NCI-H2081 (cell line): ENCODE results near the gene CDYL.
A peak's percentile ranks its signal among the peaks of the same experiment; 100 is the strongest.
"Not testable (repeated sequence)": the region's sequence is repeated elsewhere in the genome, so short reads cannot be mapped to it uniquely, and the experiment has no call there.

Experiments used
- DNase-seq, 2 experiments: peaks; one replicate each; lab custom pipeline; 2025; lab: John Stamatoyannopoulos, UW

Gene CDYL

DNA sequence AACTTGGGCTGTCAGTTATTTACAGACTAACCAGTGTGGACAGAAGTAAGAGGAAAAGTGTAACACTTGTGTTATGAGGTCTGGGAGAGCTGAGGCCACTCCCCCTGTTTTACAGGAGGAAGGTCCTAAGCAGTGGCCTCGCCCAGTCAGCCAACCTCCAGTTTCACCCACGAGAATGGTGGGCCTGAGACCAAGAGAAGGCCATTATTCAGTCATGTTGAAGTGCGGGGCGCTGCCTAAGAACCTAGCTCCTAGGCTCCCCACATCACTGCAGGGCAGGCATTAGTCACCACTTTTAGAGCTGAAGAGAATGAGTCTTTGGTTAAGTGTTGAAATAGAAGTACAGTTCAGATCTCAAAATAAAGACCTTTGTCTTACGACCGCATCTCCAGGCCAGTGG lies 27.9 kb downstream of the CDYL start:
- DNase-seq = no peak

DNA sequence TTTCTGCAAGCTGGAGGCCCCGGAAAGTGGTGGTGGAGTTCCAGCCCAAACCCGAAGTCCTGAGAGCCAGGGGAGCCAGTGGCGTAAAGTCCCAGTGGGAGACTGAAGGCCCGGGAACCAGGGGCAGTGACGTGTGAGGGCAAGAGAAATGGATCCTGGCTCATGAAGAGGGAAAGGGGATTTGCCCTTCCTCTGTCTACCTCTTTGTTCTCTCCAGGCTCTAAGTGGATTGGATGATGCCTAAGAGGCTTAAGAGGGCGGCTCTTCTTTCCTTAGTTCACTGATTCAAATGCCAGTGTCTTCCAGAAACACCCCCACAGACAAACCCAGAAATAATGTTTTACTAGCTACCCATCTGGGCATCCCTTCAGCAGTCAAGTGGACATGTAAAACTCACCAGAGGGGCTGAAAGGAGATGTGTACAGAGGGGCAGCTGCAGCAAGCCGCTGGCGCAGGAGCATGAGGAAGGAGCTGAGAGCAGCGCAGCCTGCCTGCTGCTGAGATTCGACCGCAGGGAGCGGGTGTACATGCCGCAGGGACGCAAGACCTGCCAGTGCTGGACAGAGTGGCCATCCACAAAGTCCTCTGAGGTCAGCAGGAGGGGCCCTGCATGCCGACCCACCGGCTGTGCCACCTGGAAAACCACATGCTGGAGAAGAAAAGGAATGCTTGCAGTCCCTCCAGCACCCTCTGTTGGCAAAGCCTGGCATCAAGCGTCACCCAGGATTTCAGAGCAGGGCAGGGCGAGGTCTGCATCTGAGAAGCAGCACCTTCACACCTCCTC lies 29.5 kb downstream of the CDYL start:
- peak; percentile 46 to 65 for DNase-seq

DNA sequence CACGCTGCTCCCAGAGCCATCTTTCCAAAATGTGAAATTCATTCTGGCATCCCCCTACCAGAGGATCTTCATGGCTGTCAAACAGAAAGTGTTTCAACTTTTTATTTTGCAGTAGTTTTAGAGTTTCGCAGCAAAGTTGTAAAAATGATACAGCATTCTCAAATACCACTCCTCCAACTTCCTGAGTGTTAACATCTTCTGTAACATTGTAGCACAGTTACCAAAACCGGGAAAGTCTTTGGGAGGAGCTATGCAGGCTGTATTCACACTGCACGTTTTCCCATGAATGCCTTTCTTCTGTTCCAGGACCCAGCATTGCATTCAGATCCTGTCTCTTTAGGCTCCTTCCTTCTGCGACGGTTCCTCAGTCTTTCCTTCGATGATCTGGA lies 30.1 kb downstream of the CDYL start:
- no peak for DNase-seq

DNA sequence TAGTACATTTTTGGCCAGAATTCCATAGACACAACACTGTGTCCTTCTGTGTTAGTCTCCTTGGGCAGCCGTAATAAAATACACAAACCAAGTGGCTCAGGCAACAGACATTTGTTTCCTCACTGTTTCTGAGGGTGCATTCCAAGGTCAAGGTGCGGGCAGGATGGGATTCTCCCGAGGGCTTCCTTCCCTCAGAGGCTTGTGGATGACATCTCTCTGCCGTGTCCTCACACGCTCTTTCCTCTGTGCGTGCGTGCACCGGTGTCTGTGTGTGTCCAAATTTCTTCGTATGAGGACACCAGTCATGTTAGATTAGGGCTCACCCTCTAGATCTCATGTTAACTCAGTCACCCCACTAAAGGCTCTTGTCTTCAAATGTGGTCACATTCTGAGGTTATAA lies 30.6 kb downstream of the CDYL start:
- DNase-seq = no peak

DNA sequence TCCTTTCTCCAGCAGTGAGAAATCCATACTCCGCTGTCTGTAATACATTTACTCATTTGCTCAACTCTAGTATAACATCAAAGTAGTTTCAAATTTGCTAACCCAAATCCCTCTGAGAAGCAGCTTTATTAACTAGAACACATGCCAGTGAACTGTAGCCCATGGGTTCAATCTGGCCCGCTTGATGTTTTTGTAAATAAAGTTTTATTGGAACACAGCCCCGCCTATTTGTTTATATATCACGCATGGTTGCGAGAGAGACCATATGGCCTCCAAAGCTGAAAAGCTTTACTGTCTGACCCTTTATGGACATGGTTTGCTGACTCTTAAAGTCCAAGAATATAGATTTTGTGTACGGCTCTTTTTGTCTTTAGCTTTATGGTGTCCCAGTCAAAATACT lies 32.2 kb downstream of the CDYL start:
- DNase-seq = no peak

DNA sequence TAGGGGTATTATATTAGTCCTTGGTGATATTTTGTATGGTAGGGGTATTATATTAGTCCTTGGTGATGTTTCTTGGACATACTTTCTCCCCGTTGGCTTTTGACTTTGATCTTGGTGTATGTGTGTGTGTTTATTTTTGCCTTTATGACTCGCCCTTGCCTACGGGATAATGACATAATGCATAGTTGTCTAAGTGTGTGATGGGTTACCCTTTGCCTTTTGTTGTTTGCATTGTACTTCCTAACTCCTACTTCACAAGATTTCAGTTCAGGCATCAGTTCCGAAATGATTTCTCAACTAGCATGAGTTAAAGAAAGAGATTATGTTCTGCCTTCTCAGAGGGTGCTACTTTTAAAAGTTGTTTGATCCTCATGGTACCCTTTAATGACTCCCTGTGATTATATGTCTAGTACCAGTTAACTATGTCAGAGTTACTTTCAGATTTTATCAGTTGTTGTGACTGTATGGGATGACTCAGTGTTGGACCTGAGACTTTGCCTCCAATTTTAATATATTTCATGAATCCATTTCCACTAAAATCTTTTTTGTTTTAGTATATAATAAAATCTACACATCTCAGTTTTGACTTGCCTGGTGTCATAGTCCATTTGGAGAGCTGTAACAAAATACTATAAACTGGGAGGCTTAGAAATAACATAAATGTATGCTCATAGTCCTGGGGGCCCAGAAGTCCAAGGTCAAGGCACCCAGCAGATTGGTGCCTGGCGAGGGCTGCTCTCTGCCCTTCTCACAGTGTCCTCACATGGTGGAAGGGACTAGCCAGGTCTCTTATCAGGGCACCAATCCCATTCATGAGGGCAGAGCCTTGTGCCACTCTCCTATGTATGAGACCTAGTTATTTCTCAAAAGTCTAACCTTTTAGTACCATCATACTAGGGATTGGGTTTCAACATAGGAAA lies 34.1 kb downstream of the CDYL start:
- no peak for DNase-seq

DNA sequence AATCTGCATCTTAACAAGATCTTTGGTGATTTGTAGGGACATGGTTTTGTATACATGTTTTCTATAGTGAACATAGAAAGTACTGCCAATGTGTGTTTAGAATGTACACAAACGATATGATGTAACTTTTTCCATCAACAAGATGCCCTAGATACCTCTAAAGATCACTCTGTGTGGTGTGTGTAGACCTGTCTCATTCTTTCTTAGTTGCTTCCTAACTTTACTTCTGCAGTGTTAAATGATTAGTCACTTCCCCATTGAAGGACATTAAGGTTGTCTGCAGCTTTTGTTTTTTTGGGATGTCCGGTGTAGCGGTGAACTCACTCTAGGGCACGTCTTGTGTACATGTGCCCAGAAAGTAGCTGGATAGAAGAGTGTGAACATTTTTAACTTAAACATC lies 35.9 kb downstream of the CDYL start:
- no peak for DNase-seq

DNA sequence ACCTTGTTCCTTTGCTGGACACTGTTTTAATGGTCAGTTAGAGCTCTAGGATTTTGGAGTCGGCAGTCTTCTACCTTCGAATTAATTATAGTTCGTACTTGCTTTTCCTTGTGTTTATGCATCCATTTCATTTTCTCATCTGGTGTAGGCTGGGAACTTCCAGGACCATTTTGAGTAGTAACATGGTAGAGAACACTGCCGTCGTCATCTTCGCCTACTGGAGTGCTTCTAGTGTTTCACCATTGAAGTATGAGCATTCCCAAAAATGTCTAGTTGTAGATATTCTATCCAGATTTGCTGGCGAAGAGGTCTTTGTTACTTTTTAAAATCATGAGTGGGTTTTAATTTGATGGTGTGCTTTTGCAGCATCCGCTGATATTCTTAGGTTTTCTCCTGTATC lies 36.9 kb downstream of the CDYL start:
- DNase-seq = no peak

DNA sequence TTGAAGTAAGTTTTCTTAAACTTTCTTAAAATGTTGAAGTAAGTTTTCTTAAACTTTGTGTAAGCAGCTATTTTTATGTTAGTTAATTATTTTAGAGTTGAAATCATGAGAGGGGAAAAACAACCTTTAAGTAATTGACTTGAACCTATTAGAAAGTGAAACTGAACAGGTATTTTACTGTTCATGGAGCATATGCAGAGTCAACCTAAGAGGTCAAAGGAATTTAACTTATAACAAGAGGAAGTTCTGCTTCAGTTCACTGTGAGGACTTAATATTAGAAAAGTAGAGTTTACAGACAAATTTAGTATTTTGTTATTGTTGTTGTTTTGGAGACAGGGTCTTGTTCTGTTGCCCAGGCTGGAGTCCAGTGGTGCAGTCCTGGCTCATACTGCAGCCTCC lies 38.0 kb downstream of the CDYL start:
- no peak for DNase-seq

DNA sequence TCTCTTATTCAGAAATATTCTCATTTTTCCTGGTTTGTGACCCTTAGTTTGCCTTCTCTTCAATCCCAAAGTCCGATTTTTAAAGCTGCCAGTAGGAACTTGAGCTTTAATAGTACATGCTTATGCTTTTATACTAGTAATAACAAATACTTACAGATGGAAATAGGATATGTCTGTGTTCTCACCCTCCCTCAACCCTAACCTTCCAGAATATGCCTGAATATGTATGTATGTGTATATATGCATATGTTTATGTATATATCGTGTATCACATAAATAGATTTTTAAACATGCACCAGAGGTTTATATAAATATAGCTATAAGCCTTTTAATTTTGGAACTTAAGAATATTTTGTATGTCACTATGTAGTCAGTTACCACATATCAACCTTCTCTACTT lies 38.8 kb downstream of the CDYL start:
- no peak for DNase-seq

DNA sequence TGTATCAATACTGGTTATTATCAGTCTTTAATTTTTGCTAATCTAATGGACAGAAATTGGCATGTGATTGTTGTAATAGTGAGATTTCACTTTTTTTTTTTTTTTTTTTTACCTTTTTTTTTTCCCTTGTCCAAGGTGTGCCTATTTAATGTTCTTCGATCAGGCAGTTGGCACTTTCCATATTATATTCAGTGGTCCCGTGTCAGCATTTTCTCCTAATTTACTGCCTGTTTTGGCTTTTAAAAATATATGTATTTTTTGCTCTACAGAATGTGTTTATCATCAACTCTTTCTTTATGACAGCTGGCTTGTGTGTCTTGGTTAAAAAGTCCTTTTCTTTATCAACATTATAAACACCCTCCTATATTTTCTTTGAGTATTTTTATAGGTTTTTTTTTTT lies 39.4 kb downstream of the CDYL start:
- no peak for DNase-seq

DNA sequence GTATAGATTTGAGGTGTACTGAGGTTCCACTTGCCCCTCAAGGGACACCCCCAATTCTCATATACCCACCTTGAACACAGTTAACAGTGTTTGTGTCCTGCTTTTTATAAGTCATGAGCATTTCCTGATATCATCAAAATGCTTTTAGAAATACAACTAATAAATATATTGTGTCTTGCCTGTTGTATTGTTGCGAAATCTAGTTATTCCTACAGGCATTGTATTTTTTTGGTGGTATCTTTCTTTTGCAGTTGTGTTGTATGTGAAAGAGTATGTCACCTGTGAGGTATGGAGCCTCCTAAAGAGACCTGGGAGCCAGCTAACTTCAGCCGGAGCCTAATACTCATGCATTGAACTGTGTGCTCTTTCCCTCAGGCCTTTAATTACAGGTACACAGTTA lies 40.7 kb downstream of the CDYL start:
- no peak for DNase-seq

DNA sequence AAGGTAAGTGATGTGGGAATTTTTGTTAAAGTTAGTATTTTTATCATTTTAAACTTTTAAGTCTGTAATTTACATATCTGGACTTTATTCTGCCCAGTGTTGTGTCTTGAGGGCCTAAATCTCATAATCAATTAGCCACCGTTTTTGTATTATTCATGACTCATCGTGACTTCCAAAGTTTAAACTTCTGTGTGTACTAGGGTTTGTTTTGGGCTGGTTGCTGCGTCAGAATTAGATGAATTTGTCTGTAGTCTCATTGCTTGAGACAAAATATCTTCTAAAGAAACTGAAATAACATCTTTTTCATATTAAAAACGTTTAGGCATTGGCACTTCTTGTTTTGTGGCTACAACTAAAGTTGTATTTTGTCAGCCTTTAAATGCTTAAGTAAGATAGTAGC lies 41.3 kb downstream of the CDYL start:
- no peak for DNase-seq

DNA sequence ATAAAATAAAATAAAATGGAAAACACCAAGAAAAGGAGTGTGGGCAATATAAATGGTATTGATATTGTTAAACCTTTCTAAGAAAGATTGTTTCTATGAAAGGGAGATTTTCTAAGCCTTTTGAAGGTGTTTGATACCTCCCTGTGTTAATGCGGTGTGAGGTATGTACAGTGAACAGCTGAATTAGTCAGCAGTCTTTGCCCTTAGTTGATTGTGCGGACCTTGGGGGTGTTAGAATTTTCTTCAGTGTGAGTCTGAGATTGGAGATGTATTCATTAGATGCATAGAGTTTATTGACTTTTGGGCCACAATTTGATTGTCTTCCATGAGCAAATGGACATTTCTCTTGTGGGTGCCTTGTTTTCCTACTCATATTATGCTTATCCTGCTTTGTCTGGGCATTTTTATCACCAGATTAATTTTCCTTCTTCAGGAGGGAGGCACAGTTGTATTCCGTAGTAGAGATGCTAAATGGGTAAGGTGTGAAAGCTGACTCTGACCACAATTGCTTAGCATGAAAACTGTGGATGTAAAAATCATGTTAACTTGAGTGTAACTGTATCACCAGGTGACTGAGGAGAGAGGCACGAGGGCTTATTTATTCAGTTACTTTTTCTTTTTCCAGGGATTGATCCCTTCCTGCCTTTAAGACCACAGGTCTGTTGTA lies 42.2 kb downstream of the CDYL start:
- DNase-seq = no peak

DNA sequence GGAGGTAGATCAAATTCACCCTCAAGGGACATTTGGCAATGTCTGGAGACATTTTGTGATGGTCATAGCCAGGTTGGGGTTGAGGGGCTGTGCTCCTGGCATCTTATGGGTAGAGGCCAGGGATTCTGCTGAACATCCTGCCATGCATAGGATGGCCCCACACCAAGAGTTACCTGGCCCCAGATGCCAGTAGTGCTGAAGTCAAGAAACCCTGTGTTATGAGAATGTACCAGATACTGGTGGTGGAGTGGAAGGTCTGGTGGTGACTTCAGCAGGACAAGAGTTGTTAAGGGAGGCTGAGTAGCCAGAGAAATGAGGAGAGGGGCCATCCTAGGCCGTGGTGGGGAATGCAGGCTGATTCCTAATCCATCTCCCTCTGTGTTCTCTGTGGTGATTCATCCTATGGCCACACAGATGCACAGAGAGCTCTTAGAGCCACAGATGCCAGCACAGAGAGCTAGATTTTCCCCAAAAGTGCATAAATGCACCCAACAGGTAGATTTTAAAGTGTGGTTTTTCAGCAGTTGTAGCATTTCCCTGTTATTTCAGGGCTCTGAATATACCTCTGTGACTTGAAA lies 43.6 kb downstream of the CDYL start:
- DNase-seq = no peak

DNA sequence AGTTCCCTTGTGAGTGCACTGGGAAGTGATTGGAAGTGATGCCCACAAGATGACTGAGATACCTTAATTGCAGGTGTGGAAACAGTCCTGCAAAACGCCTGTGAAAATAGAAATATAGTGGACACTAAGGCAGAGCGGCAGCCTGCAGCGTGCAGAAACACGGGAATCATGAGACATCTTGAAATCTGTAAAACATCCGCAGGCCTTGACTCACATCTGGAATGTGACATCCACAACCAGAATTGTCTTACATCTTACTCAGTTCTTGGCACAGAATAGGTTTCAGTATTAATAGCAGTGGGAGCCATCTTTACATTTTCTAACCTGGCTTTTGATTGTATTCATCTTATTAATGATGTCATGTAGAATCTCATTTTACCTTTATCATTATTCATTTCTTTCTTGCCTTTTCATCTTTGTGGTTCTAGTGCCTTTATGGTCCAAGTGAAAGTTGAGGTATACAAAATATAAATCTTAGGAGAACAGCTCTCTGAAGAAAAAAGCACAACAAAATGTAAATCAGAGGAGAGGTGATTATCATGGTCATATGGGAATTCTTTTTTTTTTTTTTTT lies 44.6 kb downstream of the CDYL start:
- no peak for DNase-seq

DNA sequence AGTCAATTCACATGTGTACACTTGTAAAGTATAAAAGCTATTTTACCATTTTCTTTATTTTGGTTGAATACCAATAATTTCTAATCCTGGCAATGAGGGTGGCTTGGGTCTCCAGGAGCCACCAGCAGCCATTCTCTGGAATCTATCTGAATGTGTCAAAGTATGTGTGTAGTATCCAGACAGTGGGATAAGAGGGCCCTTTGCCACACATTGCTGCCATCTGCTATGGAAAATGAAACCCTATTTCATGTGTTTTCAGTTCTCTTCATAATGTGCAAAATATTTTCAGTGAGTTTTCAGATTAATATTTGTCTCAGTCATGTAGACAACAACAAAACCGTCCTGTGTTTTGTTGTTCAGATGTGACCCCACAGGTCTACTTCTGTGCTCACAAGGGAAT lies 46.3 kb downstream of the CDYL start:
- DNase-seq = no peak

DNA sequence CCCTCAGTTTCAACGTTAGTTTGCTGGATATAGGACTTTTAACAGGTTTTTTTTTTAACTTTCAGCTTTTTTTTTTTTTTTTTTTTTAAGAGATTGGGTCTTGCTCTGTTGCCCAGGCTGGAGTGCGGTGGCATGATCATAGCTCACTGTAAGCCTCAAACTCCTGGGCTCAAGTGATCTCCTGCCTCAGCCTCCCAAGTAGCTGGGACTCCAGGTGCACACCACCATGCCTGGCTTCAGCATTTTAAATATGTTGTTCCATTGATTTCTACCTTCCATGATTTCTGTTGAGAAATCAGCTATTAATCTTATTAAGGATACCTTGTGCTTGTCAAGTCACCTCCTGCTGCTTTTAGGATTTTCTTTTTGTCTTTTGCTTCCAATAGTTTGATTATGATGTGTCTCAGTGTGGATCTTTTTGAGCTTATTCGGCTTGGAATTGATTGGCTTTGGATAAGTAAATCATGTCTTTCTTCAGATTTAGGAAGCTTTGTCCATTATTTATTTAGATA lies 52.0 kb downstream of the CDYL start:
- DNase-seq = no peak

DNA sequence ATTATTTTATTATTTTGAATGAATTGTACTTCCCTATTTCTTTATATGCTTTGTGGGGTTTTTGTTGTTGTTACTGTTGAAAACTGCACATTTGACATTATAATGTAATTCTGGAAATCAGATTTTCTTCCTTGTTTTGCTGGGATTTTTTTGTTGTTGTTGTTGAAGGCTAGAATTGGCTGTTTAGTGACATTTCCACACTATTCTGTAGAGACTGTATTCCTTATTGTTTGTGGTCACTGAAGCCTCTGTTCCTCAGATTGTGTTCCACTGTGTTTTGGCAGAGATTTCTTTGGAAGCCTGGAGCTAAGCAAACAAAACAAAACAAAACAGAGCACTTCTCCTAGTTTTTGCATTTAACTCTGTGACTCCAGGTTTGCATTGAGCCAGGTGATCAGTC lies 52.9 kb downstream of the CDYL start:
- no peak for DNase-seq

DNA sequence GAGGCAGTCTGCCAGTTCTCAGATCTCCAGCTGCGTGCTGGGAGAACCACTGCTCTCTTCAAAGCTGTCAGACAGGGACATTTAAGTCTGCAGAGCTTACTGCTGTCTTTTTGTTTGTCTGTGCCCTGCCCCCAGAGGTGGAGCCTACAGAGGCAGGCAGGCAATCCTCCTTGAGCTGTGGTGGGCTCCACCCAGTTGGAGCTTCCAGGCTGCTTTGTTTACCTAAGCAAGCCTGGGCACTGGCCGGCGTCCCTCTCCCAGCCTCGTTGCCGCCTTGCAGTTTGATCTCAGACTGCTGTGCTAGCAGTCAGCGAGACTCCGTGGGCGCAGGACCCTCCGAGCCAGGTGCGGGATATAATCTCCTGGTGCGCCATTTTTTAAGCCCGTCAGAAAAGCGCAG lies 59.3 kb downstream of the CDYL start:
- not testable (repeated sequence) for DNase-seq

DNA sequence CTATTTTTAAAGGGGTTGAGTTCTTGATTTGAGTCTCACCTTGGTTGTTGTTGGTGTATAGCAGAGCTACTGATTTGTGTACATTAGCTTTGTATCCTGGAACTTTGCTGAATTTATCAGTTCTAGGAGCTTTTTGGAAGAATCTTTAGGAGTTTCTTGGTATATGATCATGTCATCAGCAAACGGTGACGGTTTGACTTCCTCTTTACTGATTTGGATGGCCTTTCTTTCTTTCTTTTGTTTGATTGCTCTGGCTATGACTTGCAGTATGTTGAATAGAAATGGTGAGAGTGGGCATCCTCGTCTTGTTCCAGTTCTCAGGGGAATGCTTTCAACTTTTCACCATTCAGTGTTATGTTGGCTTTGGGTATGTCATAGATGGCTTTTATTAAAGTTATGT lies 64.0 kb downstream of the CDYL start:
- no peak for DNase-seq

DNA sequence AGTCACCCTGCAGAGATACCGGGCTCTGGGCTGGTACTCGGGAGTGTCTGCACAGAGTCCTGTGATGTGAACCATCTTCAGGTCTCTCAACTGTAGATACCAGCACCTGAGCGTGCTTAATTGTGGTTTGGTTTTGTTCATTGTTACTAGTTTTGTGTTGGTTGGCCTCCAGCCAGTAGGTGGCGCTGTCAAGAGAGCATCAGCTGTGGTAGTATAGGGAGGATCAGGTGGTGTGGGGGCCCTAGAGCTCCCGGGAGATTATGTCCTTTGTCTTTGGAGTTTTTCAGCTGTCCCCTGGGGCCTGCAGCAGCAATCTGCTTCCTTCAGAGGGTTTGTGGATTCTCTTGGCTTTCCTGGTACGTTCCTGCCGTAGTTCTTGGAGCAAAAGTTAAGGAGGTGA lies 67.9 kb downstream of the CDYL start:
- DNase-seq = no peak
